Stimulated activated CD4-positive, alpha-beta T cell treated with anti-CD3 and anti-CD28 coated beads, Interleukin-1b, Interleukin-23, amount 100 ng/mL, for 1 hour (primary cell): ENCODE data around the gene RYR2.
"Not testable (repeated sequence)": the region's sequence is repeated elsewhere in the genome, so short reads cannot be mapped to it uniquely, and the experiment has no call there.

Experiments
- DNase-seq, 2 donors: peaks; one replicate each; pipeline ENCODE4 v3.0.0-alpha.2; 2020; ENCODE audit warnings: low read depth in 2 of 2

RYR2 gene

DNA sequence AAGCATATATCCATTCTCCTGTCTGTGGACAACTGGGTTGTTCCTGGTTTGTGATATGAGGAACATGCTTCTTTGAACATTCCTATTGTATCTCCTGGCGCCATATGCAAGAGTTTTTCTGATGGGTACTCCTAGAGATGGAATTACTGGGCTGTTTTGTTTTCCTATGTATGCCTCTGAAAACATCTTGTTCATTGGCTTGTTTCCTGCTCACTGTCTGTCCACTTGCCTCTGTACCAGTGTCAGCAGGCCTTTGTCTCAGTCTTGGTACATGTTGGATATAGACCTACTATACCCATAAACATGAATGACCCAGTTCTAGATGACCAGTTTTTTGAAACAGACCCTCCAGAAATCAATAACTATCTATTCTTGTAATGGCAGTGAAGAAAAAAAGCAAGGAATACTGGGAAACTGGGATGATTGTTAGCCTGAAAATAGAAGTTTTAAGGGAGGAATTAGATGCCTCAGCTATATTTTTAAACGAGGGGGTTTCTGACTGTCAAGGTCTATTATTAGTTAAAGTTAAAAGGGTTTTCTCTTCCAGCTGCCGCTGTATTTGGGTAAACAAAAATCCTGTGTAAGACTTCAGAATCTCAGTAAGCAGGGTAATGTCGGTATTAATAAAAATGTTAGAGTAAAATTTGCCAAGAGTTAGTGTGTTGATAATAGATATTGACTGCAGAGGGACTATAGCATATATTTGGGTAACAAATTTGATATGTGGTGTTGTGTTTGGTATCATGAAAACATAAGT, 103.6 kb downstream of the RYR2 start:
- DNase-seq = no peak

DNA sequence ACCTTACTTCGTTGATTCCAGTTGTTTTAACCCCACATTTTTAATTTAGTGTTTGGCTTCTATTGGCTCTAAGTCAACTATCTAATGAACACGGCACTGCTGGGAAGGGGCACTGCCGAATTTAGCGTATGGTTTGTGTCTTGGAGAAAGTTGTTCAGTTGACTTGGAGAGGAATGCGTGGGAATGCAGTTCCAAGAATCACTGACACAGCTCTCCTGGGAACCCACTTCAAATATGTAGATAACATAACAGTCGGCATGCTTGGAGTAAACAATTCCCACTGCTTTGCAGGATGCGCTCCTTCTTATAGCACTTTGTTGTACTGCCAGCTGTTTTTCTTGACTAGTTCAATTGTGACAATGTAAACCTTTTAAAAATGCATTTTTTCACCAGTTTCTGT, 104.3 kb downstream of the RYR2 start:
- DNase-seq = no peak

DNA sequence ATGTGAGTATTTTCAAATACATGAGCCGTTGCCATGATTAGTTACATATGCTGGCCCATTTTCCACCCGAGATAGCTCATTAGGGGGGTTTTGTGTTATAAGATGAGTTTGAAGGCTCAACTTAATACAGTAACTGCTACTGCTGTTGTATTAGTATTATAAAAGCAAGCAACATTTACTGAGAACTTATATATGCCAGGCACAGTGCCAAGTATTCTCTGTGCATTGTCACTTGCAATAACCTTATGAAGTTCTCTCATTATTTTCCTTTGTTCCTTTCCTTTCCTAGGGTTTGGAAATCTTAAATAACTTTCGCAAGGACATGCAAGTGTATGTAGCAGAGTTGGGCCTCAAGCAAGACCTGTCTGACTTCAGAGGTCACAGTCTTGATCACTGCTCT, 107.9 kb downstream of the RYR2 start:
- no peak for DNase-seq

DNA sequence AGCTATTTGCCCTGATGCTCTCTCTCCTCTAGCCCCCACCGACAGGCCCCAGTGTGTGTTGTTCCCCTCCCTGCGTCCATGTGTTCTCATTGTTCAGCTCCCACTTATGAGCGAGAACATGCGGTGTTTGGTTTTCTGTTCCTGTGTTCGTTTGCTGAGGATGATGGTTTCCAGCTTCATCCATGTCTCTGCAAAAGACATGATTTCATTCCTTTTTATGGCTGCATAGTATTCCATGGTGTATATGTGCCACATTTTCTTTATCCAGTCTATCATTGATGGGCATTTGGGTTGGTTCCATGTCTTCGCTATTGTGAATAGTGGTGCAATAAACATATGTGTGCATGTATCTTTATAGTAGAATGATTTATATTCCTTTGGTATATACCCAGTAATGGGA, 110.0 kb downstream of the RYR2 start:
- not testable (repeated sequence) for DNase-seq

DNA sequence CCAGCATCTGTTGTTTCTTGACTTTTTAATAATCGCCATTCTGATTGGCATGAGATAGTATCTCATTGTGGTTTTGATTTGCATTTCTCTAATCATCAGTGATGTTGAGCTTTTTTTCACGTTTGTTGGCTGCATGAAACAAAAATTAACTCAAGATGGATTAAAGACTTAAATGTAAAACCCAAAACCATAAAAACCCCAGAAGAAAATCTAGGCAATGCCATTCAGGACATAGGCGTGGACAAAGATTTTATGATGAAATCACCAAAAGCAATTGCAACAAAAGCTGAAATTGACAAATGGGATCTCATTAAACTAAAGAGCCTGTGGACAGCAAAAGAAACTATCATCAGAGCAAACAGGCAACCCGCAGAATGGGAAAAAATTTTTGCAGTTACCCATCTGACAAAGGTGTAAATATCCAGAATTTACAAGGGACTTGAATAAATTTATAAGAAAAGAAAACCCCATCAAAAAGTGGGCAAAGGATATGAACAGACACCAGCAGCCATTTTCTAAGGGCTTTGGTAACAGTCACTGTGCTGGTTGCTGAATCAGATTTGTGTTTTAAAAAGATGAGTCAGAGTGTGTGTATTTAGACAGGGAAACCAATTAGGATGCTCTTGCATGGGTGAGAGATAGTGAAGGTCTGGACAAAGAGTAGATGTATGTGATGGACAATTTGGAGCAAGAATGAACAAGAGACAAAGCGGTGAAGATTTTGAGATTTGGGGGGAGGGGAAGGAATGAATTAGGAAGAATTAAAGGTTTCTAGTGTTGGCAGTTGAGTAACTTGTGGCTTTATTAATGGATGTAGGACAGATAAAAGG, 110.7 kb downstream of the RYR2 start:
- no peak for DNase-seq

DNA sequence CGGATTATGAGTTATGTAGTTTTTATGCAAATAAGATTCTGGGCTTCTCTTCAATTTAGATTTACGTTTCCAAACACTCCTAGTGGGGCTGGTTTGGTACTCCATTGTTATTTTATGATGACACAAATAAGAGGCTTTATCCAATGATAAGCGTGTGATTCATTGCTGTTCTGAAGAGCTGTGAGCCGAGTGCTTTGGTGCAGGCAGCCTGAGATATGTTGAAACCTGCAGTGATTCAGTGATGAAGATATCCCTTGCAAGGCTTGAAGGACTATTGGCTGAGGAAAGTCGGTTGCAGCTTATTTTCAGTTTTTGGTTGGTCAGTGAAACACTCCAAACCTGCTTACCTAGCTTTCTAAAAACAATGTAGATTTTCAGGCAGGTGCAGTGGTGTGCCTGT, 112.2 kb downstream of the RYR2 start:
- no peak for DNase-seq

DNA sequence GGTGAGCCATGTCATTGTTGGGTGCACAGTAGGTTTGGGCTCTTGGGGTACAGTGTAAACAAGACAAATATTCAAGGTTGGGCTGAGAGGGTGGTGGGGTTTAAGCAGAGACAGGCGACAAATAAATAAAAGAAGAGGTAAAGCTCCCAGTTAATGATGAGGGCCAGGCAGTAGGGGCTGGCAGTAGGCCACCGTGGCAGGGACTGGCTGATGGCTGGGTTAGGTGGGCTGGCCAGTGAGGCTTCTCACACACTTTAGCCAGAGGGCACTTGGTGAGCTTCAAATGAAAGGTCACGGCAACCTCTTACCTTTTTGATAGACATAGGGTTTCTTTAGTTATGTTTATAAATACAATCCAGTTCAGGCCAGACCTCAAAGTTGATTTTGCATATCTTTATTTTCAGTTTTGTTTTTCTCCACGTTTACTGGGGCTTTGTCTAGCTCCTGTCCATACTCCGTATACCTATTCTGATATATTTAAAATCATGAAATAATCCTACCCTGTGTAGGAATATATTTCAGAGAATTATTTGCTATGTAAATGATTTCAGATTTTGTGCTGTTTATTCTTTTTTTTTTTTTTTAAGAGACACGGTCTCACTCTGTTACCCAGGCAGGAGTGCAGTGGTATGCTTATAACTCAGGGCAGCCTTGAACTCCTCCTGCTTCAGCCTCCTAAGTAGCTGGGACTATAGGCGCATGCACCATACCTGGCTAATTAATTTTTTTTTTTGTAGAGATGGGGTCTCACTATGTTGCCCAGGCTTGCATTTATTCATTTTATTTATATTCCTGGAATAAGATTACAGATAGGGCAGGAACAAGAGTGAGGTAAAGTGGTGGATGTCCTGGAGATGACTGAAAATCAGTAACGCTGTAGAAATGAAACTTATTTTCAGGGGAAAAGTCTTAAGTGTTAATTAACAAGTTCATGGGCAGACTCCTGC, 122.7 kb downstream of the RYR2 start:
- no peak for DNase-seq

DNA sequence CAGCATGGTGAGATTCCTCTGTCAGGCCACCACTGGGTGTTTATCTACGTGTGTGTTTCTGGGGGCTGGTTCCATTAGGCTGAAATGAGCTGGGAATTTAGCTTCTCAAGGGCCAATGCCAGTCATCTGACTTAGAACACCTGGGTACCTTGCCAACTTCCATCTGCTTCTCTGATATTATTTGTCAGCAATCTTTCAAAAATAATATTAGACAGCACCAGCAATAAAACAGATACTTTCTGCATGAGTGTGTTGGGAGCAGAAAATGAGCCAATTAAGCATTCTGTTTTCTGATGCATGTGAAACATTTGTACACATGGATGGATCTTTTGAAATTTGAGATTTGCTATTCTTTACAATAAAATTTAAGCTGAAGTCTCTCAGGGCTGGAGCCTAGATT, 124.1 kb downstream of the RYR2 start:
- DNase-seq = no peak

DNA sequence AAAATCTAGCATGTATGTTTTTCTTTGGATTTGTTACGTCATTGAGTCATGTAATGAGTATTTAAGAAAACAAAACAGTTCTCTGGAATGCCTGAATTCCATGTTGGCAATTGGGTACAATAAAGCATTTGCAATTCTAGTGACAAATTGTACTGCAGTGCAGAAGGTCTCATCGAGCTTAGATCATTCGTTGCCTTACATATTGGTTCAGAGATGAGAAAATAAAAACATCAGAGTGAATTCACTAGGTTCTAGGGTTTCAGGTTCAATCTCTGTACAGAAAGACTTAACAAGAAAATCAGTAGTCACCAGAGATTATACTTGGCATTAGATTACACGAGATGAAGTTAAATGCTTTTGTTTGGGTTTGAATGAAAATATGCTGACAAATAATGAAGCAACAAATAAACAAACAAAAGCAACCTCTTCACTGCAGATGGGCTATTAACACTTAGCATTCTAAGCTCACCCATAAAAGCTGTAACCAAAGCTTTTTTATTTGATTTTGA, 124.7 kb downstream of the RYR2 start:
- DNase-seq = no peak

DNA sequence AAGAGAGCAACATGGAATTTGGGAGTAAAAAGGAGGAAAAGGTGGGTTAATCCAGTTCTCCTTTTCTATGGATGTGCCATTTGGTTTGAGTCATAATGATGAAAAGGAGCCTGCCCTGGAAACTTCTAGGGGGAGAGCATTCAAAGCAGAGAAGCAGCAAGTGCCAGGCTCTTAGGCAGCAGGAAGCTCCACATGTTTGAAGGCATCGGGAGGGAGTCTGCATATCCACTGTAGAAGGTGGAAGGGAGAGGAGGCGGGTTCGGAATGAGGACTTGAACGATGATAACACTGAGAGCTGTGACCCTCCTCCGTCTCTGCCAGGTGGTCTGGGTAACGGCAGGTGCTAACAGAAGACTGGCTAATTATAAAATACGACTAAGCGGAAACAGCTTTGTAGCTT, 128.2 kb downstream of the RYR2 start:
- DNase-seq = no peak

DNA sequence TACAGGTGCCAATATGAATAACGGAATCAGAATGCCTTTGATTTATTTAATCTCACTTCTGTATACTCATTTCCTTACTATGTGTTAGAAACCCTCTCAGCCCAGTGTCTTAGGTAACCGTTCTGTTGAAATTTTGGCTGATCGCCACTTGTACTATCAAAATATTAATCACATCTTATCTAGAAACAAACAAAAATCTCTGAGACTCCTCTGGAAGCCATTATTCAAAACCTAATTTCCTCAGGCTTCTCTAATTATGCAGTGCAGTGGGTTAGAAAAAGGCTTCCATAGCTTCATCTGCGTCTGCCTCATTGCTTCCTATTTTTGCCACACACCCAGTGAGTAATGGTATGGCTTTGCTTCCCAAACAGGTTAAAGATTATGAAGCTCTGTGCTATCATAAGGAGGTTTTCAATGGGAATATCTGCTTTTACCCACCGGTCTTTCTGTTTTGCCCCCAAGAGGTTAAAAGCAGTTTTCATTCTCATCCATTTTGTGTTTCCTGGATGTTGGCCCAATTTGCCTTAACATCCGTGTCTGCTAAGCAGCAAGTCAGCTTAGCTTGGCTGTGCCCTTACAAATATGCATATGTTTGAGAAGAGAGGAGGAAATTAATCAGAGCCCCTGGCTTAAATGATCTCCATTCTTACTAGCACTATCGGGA, 129.6 kb downstream of the RYR2 start:
- DNase-seq = no peak

DNA sequence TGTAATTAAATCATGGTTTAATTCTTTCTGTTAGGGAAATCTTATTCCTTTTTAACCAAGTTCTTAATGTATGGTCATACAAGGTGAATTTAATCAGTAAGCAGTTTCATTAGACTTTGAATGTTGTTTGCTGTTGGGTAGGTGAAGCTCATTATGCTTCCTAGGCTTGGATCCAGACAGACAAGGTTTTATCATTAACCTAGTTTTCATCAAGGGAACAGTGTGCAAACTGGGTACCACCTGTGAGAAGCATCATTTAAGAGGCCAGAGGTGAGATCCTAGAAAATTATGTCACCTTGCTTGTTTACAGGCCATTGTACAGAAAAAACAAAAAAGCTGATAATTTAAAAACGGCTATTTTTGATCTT, 130.1 kb downstream of the RYR2 start:
- no peak for DNase-seq

DNA sequence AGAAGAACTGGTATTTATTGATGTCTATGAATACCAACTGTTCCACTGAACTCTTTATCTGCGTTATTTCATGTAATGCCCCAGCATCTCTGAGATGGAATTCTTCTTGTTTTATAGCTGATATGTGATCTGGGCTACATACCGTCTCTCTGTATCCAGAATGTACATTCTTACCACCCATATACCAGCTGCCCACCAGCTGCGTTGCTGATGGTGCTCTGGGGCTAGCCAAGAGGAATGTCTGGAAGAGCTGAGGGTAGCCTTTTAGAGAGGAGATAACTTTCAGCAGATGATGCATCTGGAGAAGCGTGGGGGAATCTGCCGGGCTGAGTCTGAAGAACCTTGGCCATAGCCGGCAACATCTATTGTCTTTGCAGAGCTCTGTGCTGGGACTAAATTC, 137.5 kb downstream of the RYR2 start:
- DNase-seq = no peak

DNA sequence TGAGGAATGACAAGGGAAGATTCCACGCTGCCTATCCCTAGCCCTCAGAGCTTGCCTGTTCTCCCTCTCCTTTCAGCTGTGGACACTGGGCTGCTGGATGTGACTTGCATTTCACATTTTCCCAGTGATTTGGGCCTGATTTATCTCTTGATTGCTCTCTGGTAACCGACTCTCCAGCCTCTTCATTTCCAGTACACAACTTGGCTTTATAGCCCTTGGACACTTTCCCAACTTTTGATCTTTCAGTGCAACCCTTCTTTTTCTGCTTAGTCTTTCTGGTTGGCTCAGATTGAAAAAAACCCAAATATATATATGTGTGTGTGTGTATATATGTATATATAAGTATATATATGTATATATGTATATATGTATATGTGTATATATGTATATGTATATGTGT, 138.3 kb downstream of the RYR2 start:
- DNase-seq = no peak

DNA sequence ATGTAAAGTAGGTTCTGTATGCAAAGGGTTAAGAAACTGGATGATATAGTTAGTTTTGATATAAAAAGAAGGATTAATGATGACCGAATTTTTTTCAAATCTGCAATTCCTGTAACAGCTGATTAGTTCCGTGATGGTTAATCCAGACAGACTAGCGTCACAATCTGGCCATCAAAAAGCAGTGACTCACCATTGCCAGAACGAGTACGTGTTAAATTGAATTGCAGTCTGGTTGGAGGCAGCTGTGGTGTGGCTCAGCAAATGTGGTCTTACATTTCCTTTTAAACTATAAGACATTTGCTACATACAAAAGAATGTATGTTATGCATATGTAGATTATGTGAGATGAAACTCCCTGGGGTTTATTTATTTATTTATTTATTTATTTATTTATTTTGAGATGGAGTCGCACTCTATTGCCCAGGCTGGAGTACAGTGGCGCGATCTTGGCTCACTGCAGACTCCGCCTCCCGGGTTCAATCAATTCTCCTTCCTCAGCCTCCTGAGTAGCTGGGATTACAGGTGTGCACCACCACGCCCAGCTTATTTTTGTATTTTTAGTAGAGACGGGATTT, 139.8 kb downstream of the RYR2 start:
- no peak for DNase-seq

DNA sequence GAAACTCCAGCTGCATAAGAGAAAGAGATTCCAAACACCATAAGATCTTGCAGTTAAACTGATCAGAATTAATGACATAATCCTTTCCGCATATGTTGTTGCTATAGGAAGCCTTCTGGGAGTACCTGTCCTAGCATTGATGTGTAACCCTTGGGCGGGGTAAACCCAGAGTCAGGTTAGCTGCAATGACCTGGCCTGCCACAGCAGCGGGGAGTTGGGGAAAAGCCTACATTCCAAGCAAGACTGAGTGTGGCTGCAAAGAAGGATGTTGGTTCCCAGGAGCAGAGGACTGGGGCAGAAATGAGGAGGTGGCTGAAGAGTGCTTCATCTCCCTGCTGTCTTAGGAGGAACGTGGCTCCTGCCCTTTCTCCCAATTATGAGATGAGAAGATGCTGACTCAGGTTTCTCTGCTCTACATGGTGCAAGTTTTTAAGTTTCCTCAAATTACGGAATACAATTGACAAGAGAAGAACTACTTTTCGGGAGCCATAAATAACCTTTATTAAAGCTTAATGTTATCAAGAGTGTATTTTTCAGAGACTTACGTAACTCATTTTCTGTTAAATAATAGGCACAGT, 142.1 kb downstream of the RYR2 start:
- no peak for DNase-seq

DNA sequence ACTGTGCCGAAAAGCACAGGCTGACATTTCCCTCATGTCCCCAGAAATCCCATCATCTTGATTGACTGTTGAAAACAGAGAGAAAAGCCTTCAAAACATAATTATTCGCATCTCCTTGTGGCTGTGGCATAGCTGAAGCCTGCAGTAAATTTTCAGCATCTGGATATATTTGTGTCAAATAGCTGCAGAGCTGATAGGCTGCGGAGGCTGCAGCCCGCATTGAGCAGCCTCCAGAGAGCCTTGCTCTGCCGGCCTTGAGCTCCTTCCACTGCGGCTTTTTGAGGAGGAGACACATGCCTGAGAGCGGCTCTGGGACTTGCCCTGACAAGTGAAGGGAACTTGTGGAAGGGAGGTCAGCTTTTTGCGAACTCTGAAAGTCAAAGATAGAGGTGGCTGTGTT, 144.7 kb downstream of the RYR2 start:
- no peak for DNase-seq

DNA sequence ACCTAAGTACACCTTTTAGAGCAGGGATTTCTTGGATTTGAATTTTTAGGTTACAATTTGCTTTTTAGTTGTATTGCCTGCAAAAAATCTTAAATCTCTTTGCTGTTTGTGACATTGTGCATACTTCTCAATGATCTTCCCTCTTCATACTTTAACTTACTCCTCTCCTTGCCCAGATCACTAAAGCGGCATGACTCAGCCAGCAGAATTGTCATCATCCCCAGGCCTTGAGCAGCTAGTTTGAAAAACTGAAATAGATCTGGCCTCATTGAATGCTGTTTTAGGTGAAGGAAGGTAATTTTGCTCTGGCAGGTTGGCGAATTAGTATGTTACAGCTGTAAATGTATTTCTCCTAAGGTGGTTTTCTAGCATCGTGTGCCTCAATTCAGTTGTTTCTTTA, 145.9 kb downstream of the RYR2 start:
- no peak for DNase-seq

DNA sequence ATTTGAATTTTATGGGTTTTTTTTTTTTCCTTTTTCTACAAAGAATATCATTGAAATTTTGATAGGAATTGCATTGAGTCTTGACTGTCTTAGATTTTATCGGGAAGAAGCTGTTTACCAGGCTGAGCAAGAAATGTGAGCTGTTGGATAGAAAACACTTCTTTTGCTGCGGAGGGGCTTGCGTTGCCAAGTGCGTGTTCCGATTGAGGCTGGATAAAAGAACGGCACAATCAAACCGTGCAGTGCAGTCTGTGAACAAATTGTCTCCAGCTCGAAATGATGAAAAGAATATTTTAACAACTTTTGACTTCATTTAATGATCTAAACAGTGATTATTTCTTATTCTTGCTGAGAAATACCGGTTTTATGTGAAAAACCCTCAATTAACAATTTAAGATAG, 149.4 kb downstream of the RYR2 start:
- no peak for DNase-seq

DNA sequence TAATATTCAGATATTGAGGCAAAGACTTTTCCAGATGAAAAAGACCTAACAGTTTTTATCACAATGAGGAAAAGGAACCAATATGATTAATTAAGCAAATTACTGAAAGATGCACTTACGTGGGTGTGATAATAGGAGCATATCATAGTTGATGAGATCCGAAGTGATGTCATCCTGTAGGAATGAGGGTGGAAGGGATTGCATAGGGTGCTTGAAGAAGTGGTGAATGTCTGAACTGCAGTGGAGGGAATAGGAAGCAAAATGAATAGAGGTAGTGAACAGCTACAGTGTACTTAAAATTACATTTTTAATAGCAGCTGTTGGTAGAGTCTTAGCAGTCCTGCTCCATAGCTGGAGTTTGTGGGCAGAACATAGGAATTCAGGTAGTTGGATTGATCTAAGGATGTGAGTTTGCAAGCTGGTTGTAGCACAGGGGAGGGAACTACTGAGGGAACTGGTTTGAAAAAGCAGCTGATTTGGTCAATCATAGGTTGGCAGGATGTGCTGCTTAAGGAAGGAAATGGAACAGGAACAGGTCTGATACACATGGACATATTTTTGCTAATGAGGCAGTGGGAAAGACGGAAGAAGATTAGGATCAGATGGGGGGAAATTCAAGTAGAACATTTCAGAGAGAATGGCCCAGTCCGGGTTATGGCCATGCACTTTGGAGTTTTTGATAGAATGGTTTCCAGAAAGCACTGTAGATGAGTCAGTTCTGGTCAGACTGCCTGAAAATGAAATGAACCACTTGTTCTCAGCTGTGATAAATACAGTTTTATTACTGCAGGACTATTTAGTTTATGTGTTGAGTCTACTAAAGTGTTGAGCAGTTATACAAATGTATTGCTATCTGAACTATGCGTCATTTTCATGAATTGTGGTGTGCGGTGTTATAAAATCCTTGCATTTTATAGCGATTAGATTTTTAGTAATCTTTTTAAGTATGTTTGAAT, 155.8 kb downstream of the RYR2 start:
- no peak for DNase-seq
